Activated T-helper 9 cell treated with anti-CD3 and anti-CD28 coated beads, Interleukin-2, amount 50 U/mL, for 16 hours (primary cell): ENCODE results near the gene SEC22C.
"Not testable (repeated sequence)": the region's sequence is repeated elsewhere in the genome, so short reads cannot be mapped to it uniquely, and the experiment has no call there.

ENCODE experiments used
- DNase-seq: peaks from one replicate; pipeline ENCODE4 v3.0.0-alpha.2; 2020; ENCODE audit warnings: low read depth

Gene SEC22C

GRCh38 chr3:42581709-42582473, at the start of gene SEC22C:
Gene SEC22C (minus strand): TSS chr3:42581967. CDS start chr3:42569046, 12,921 bp downstream.
- DNase-seq = peak; percentile 97

- no peak for DNase-seq
Observed at GRCh38 chr3:42613462-42613861, 31.7 kb upstream of the SEC22C start.

GRCh38 chr3:42612928-42613327, 31.2 kb upstream of the SEC22C start:
- DNase-seq = no peak

- DNase-seq = no peak
Observed at GRCh38 chr3:42612217-42612616, 30.4 kb upstream of the SEC22C start.

- no peak for DNase-seq
Observed at GRCh38 chr3:42610976-42611375, 29.2 kb upstream of the SEC22C start.

- no peak for DNase-seq
Observed at GRCh38 chr3:42608581-42608980, 26.8 kb upstream of the SEC22C start.

GRCh38 chr3:42605546-42606173, 23.9 kb upstream of the SEC22C start:
- DNase-seq = no peak

GRCh38 chr3:42602961-42603360, 21.2 kb upstream of the SEC22C start:
- DNase-seq = no peak

- no peak for DNase-seq
Observed at GRCh38 chr3:42601896-42602581, 20.3 kb upstream of the SEC22C start.

GRCh38 chr3:42600958-42601675, 19.4 kb upstream of the SEC22C start:
- no peak for DNase-seq

GRCh38 chr3:42600111-42600957, 18.6 kb upstream of the SEC22C start, which contains the start of gene NKTR:
Gene NKTR (plus strand): TSS chr3:42600686. CDS start chr3:42601007, 321 bp downstream.
- peak; percentile 99 for DNase-seq

- not testable (repeated sequence) for DNase-seq
Observed at GRCh38 chr3:42597098-42597497, 15.3 kb upstream of the SEC22C start.

- no peak for DNase-seq
Observed at GRCh38 chr3:42595682-42596081, 13.9 kb upstream of the SEC22C start.

- DNase-seq = no peak
Observed at GRCh38 chr3:42593635-42594034, 11.9 kb upstream of the SEC22C start.

GRCh38 chr3:42591811-42592210, 10.0 kb upstream of the SEC22C start:
- DNase-seq = no peak

GRCh38 chr3:42590989-42591756, 9.4 kb upstream of the SEC22C start:
- no peak for DNase-seq

GRCh38 chr3:42589382-42590109, 7.8 kb upstream of the SEC22C start:
- DNase-seq = no peak

GRCh38 chr3:42588625-42589024, 6.9 kb upstream of the SEC22C start:
- no peak for DNase-seq

GRCh38 chr3:42582474-42583070, 805 bp upstream of the SEC22C start:
- no peak for DNase-seq

GRCh38 chr3:42581400-42581708, 413 bp downstream of the SEC22C start:
- no peak for DNase-seq
